NCI-H2227 (cell line): ENCODE results near the gene DOK3.

Source experiments
- DNase-seq: peaks from one replicate; lab custom pipeline; 2025; ENCODE audit not compliant: unreplicated experiment; lab: John Stamatoyannopoulos, UW

DOK3 gene

DNA sequence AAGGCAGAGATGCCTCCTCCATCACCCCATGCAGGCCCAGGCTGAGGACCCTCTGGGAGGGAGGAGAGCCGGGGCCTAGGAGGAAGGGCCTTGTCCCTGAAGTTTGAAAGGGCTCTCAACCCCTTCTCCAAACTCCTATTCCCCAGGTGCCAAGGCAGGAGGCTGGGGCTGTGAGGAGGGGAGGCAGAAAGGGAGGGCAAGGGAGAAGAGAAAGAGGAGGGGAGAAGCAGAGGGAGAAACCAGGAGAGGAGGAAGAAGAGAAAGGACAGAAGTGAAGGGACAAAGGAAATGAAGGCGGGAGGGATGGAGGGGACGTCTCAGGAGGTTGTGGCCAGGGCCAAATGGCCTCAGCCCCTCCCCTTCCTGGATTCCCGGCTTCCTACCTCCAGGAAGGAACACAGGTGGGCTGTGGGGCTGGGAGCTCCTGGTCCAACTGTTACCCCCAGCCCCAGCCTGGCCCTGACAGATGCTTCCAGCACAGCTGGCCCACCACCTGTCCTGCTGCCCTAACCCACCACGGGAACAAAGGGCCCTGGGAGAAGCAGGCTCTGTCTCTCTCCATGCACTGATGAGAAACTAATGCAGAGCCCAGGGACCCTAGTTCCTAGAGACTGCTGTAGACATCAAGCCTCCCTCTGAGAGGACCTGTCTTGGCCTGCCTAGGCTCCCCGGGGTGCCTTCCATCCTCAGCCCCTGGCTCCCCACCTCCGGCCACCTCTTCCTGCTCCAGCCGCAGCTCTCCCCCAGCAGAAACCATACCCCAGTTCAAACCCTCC is 39.7 kb downstream of the DOK3 start:
- no peak for DNase-seq

DNA sequence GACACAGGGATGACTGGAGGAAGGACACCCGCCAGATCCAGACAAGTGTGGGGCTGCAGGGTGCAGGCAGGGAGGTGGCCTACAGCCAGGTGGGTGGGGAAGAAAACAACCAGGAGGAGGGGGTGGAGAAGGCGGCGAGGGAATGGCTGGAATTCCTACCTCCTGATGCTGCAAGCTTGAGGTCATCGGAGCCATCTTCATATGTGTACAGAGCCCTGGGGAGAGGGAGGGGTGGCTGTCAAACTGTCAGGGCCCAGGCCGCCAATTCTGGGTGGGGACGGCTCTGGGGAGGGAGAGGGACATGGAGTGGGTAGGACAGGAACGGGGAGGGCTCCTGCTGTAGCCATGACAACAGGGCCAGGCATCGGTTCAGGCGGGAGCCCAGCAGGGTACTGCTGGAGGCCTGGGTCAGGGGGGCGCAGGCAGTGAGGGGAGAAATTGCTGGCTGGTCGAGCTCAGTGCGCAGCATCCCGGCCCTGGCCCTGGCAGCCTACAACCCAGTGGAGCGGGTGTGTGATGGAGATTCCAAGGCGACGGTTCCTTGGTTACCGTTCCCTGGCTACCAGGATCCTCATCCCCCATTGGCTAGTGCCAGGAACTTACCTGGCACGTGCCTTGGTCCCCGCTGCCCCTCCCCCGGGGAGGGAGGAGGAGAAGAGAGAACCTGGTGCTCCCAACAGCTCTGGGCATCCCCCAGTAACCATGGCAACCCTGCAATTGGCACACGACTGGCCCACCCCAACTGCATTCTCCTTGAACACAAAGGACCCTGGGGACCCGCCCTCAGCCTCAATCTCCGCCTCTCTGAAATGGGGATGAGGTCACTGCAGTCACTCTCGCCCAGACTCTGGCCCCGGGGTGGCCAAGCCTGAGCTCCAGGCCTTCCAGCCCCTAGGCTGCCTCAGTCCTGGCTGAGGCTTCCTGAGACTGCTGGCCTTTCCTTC is 40.7 kb downstream of the DOK3 start:
- peak; percentile 89 for DNase-seq

DNA sequence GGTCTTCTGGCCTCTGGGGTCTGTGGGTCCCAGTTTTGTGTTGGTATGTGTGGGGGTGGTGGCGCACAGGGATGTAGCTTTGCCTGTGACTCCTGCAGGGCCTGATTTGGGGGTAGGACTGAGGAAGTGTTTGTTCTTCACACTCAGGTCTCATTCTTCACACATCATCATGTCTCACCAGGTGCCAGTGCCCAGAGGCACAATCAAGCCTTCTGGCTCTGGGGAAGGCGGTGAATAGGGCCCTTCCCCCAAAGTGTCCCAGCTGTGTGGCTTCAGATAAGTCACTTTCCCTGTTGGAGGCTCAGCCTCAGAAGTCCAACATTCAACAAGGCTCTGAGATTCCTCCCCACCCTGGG is 41.3 kb downstream of the DOK3 start:
- DNase-seq: no peak

DNA sequence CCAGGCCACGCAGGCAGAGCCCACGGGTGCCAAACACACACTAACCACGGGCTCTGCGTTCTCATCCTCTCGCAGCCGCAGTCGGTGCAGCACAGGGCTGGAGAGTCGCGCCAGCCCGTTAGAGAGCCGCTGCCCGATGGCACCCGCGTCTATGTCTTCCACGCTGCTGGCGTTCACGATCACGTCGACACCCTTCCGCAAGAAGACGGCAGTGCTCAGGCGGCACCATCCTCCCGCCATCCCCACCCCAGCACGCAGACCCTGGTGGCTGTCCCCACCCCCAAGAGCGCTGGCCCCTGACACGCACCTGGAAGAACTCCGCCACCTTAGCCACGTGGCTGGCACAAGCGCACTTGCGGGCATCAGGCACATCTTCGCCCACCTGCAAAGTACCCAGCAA is 42.2 kb downstream of the DOK3 start:
- DNase-seq: no peak

DNA sequence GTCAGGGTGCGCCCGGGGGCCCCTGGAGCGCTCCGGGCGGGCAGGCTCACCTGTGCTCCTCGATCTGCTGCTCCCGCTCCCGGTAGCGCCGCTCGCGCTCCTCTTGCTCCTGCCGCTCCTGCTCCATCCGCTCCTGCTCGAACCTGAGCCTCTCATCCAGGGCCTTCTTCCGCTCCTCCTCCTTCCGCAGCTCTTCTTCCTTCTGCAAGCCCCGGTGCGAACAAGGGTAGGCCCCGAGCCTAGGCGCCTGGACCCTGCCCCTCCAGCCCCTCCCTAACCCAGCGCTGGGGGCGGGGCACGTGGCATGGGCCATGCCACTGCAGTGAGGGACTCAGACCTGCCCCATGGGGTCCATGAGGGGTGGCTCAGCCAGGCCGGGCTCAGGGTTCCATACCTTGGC is 42.8 kb downstream of the DOK3 start:
- DNase-seq: no peak

DNA sequence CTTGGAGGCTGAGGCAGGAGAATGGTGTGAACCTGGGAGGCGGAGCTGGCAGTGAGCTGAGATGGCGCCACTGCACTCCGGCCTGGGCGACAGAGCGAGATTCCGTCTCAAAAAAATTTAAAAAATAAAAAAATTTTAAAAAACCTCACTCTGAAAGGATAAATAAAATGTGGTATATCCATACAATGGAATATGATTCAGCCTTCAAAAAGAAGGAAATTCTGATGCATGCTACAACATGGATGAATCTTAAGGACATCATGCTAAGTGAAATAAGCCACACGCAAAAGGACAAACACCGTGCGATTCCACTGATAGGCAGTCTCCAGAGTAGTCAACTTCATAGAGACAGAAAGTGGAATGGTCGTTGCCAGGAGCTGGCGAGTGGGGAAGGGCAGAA is 44.6 kb downstream of the DOK3 start:
- no peak for DNase-seq

DNA sequence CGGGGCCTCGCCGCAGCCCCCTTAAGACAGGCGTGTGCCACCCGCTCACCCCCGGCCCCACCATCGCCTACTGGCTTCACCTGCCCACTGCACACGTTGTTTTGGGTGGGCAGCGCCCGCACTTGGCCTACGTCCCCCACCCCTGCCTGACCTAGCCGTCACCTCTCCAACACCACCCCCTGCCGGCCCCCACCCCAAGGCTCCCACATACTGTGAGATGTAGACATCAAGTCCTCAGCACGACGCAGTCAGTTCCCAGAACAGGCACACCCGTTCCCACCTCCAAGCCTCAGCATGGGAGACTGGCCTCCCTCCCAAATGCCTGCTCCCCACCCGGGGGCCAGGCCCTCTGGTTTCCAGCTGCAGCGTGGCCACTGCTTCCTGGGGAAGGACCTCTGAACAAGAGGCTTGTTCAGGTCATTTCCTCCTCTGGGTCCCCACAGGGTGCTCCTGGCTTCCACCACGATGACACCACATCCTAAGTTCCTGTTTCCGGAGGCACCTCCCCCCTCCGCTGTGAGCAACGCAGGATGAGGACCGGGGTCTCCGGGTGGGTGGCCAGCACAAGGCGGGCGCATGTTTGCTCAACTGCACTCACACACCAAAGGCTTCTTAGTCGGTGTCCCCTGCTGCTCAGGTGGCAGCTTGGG is 47.5 kb downstream of the DOK3 start:
- DNase-seq: no peak

DNA sequence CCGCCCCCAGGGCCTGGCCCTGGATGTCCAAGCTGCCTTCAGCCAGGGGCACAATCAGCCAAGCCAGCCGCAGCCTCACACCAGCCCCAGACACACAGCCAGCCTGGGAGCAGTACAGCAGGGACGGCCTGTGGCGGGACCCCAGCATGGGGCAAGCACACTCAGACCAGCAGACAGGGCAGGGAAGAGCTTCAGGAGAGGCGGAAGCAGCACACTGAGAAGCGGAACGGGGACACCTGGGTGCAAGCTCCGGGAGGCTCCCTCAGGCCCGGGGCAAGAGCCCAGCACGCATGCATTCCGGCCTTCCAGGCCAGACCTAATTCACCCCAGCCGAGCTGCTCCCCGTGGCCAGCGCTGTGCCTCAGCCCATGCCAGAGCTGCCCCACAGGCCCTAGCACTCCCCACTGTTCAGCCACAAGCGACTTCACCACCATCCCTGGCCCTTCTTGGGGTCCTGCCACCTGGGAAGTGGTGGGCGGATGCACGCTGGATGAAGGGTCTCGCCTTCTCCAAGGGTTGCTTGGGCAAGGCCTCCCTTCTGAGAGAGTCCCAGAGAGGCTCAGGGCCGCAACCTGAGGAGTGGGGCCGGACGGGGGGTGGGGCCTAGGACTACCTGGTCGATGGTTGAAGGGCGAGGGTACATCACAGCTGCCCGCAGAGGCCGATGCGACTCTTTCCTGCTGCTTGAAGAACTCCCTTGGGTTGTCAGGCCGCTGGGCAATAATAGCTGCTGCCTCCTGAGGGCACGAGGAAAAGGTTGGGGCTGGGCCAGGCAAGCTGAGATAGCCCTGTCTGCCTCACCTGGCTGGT is 49.6 kb downstream of the DOK3 start:
- no peak for DNase-seq

DNA sequence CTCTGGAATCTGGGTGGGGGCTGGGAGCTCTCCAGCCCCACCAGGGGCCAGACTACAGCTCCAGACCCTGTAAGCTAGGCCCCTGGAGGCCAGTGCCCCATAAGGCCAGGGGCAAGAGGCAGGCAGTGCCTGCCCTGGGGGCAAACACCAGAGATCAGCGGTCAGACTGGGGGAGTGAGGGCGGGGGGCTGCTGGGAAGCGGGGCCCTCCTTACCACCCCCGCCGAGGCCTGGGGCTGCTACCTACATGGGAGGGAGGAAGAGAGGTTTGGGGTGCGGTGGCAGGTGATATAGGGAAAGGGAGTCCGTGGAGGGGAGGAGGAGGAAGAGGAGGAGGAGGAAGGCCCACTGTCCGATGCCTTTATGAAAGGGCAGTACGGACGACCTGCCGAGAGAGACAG is 50.3 kb downstream of the DOK3 start:
- no peak for DNase-seq

DNA sequence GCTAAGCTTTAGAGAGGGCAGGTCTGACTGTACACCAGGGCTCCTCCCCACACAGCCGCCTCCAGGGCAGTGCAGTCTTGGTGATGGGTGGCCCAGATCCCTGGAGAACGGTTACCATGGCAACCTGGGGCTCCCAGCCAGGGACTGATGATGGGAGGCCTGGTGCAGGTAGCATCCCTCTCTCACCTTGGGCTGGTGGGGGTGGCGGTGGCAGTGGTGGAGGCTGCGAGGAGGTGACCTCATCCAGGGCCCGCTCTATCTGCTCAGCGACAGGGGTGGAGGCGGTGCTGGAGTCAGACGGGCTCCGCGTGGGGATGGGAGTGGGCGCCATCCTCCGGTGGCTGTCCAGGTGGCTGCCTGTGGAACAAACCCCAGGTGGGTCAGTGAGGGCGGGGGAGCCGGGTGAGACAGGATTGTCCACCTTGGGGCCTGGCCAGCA is 50.7 kb downstream of the DOK3 start:
- DNase-seq: peak; percentile 57

DNA sequence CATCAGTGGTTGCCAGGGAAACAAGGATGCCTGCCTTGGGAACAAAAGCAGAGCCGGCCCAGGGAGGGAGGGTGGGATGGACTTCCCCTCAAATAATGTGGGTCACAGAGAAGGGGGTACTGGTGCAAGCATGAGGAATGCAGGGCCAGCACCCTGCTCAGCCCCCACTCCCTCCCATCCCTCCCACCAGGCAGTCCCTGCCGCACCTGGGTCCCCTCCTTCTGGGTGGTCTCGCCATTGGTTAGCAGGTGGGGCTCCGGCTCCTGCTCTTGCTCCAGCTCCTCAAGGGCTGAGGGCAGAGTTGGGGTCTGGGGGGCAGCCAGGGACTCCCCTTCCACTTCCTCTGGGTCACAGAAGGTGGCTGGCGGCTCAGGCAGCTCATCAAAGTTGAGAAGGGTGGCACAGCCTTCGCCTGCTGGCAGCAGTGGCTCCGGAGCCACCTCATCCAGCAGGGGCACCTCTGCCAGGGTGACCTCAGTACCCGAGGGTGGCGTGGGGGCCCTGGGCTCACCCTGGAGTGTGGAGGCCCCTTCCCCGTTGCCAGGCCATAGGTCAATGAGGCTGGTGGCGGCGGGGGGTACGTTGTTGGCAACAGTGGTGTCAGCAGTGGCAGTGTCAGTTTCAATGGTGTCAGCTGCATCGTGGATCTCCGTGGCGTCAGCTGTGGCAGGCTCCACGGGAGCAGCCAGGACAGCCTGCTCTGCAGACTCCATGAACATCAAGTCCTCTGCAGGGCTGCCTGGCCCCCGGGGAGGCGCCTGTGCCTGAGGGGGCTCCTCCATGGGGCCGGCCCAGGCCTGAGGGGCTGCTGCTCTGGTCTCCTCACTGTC is 51.6 kb downstream of the DOK3 start:
- no peak for DNase-seq

DNA sequence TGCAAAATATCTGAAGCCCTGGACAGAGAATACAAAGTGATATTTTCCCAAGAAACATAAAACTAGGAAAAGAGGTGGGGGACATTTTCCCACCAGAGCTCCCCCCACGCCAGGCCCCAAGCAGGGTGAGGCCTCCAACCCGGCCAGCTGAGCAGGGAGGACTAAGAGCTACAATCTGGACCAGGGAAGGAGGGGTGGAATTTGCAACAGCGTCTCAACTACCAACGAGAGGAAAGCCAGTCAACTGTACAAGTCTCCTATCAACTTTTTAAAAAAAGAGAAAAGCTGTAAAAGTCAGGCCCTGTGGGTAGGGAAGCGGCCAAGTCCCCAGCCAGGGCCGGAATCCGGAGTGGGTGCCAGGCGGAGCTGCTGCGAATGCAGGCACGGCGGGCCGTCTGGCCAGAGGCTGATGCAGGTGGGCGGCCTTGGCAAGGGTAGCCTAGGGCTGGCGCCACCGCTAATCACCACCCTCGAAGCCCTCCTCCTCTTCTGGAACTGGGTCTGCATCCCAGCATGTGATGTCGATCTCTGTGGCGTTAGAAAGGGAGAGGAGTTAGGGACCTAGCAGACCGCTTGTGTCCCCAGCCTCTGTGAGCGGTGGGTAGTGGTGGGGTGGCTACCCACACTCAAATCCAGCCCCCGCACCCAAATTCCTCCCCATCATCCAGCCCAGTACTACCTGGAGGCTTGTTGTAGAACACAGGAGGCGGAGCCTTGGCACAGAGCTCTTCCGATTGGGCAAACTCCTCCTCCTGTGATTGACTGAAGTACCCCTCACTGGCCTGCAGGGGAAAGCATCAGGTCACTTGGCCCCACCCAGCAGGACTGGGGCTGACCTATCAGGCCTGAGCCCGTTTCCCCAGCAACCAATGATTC is 52.4 kb downstream of the DOK3 start:
- peak; percentile 96 for DNase-seq

DNA sequence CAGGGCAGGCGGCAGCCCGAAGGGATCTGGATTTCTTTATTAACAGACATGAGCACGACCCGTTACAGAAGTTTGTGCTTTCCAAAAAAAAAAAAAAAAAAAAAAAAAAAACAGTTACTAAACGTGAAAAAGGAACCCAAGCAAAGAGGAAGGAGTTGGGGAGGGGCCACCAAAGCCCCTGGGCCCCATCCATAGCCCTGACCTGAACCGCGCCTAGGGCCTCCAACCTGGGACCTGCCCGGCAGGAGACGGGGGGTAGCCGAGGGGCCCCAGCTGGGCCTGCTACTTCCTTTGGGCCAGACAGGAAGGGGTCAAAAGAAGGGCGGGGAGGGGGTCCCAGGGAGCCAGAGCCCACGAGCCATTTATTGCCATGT is 53.0 kb downstream of the DOK3 start:
- no peak for DNase-seq

DNA sequence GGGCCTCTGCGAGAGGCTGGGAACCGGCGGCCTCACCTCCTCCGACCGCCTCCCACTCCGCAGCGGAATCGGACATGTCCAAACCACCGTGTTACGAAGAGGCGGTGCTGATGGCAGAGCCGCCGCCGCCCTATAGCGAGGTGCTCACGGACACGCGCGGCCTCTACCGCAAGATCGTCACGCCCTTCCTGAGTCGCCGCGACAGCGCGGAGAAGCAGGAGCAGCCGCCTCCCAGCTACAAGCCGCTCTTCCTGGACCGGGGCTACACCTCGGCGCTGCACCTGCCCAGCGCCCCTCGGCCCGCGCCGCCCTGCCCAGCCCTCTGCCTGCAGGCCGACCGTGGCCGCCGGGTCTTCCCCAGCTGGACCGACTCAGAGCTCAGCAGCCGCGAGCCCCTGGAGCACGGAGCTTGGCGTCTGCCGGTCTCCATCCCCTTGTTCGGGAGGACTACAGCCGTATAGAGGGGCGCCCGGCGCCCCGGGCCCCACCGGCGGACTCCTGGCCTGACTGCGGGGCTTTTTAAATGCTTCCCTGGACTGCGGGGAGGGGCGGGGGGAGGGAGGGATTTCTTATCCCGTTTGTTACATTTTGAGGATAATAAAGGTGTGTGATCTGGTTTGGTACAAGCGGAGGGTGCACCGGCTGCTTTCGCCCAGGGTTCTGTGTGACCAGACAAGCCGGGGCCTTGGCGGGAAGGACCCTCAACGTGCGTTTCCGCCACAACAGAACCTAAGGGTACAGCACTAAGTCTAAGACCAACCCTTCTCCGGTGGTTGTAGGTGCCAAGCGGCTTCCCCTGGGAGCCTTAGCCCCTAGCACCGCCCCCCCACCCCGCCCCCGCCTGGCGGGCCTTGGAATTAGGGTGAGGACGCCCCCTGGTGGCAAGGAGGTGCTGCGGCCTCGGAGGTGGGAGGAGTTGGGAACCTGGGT is 53.7 kb downstream of the DOK3 start:
- peak; percentile 77 for DNase-seq

DNA sequence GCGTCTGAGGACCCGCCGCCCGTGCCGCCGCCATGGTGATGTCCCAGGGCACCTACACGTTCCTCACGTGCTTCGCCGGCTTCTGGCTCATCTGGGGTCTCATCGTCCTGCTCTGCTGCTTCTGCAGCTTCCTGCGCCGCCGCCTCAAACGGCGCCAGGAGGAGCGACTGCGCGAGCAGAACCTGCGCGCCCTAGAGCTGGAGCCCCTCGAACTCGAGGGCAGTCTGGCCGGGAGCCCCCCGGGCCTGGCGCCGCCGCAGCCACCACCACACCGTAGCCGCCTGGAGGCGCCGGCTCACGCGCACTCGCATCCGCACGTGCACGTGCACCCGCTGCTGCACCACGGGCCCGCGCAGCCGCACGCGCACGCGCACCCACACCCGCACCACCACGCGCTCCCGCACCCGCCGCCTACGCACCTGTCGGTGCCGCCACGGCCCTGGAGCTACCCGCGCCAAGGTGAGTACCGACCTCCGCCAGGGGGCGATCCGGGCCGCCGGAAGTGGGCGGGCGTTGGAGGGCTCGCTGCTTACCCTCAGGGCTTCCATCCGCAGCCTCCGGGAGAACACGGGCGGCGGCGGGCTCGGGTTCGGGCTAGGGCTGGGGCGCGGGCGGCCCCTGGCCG is 54.5 kb downstream of the DOK3 start:
- DNase-seq: peak; percentile 89

DNA sequence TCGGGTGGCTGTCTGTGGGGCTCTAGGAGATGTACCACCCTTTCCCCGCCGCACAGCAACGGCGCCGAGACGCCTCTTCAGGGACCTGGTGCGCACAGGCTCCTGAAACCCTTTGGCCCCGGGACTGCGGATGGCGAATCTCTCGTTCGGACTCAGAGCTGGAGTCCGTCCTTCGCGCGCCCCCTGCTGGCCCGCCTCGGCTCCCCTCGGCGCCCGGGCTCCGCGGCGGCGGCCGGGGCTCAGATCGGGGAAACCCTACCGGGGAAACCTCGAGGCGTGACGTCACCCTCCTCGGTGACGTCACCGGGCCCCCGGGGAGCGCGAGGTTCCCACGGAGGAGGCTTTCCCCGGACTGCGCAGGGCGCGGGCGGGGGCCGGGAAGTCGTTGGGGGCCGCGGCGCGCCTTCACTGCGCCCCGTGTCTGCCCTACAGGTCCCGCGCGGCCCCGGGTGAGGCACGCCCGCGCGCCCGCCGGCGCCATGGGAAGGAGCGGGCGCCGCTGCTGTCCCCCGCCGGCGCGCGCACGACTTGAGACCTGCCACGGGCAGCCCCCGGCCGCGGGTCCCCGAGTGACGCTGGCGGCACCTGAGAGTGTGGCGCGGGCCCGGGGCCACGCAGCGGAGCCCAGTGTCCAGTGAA is 55.1 kb downstream of the DOK3 start:
- DNase-seq: peak; percentile 89

DNA sequence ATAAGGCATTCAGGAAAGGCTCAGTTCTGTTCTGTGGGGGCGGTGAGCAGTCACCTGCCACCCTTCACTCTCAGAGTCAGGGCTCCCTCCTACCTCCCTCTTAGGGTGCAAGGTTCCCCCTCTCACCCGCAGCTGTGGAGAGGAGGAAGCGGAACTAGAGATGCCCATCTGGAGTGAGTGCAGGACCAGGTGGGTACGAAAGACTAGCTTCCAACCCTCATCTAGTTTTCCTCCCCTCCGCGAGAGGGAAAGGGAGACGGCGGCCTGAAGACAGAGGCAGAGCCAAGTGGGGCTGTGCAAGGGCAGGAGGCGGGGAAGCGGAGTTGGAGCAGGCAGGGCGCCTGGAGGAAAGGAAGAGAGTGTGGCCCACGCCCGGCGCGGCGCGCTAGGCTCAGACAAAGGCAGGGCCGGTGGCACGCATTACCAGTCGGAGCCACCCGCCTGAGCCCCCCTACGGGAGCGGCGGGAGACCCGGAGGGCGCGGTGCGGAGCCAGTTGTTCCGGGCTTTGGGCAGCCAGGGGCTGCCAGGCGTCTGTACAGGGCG is 55.7 kb downstream of the DOK3 start:
- peak; percentile 69 for DNase-seq
